CD4-positive, alpha-beta T cell treated with Interleukin-2 at 100 ng/mL for 4 hours (primary cell): ENCODE results near the gene AKAIN1.

ENCODE experiments used
- DNase-seq: peaks from one replicate; pipeline ENCODE4 v3.0.0-alpha.2; 2020; ENCODE audit warnings: low spot score

Gene AKAIN1

GRCh38 chr18:5093902-5094301 lies 103.2 kb downstream of the AKAIN1 start:
- no peak for DNase-seq
